CD4-positive, alpha-beta T cell treated with Interferon alpha-2 for 1 hour (primary cell): ENCODE results near the gene METTL26.

Experiments used
- DNase-seq, 2 donors: peaks; one replicate each; pipeline ENCODE4 v3.0.0-alpha.2; 2020 to 2022

The METTL26 gene

DNA sequence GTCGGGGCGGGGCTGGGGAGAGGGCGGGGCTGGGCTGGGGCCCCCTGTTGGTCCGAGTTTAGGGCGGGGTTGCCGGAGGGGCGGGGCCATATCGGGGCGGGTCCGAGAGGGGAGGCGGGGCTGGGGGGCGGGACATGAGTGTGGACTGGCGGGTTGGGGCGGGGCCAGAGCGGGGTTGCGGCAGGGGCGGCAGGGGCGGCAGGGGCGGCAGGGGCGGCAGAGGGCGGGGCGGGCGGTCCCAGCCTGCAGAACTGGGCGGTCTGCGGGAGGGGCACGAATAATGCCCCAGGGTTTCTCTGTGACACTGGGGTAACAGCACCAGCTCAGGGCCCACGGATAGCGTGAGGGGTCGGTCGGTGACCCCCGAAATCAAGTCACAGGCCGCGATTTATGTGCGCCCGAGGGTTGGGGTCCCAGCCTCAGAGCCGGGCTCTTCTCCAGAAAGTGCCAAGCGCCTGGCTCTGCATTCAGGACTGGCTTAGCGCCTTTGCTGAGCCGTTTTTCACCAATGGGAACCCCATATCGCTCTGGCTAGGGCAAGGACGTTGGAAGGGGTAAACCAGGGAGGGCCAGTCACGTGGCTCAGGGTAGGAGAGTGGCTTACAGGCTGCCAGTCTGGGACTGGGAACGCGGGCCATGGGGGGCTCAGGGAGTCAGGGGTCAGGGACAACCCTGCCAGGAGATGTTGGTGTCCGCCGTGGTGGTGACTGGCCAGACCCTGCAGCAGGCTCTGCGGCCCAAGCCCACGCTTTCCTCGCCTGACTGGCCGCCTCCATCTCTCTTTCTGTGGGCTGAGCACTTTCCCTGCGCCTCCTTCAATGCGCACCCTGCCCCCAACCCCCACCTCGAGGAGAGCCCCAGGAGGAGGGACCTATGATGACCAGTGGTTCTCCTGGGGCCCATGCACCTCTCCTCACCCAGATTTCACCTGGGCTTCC, 1.2 kb upstream of the METTL26 start:
- DNase-seq: peak; percentile 86 to 90

DNA sequence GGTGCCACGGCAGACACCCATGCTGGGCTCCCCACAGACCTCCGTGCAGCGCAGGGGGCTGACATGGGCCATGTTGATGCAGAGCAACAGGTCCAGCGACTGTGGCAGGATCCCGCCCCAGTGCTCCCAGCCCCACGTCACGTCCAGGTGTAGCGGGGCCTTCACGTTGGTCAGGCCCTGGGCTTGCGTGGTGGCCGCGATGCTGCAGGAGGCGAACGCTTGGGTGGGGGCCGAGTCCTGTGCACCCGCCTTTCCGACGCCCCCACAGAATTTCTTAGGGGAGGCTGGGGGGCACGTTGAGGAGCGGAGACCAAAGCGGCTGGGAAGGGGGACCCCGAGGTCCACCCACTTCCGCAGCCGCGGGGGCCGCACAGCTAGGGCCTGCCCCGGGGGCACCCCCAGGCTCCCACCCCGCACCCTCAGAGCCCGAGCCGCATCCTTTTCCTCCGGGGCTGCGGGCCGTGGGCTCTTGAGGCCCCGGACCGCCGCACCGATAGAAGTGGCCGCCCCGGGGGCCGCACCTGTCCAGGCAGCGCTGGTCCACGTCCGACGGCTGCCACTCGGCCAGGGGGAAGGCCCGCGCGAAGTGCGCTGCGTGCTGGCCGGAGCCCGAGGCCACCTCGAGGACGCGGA, 416 bp downstream of the METTL26 start:
- DNase-seq: no peak

DNA sequence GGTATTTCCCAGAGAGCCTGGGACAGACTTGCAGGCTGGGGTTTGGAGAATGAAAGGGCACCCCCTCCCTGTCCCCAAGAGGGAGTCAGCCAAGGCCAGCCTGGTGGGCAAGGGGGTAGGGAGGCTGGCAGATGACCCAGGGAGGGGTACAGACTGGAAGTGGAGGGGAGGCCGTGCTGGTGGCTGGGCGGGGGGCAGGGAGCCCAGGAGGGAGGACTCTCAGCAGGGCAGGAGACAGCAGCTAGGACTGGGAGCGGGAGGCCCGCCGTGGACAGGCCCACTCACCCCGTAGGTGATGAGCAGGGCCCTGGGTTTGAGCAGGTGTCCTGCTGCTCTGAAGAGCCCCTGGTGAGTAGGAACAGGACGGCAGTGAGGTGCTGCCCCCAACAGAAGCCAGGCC, 1.1 kb downstream of the METTL26 start:
- no peak for DNase-seq

DNA sequence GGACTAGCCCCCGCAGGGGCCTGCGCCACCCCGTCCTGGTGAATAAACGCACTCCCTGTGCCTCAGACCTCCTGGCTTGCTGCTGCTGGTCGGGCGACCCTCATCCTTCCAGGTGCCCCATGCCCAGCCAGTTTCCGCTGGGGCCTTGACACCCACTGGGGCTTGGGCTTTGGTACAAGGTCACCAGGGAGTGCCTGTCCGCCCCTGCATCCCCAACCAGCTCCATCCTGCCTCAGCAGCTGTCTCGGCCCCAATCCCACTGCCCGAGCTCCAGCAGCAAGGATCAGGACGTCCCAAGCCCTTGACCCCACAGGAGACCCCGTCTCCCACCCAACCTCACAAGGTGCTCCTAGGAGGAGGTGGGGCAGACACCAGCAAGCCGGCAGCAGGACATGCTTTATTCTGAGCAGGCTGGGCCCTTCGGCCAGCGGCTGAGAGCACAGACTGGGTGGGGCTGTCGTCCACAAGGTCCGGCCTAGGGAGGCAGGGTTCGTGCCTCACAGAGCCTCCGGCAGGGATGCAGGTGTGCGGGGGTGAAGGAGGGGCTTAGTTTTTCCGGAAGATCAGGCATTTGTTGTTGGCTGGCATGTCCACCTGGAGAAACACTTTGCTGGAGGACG, 1.9 kb downstream of the METTL26 start:
- DNase-seq: no peak

DNA sequence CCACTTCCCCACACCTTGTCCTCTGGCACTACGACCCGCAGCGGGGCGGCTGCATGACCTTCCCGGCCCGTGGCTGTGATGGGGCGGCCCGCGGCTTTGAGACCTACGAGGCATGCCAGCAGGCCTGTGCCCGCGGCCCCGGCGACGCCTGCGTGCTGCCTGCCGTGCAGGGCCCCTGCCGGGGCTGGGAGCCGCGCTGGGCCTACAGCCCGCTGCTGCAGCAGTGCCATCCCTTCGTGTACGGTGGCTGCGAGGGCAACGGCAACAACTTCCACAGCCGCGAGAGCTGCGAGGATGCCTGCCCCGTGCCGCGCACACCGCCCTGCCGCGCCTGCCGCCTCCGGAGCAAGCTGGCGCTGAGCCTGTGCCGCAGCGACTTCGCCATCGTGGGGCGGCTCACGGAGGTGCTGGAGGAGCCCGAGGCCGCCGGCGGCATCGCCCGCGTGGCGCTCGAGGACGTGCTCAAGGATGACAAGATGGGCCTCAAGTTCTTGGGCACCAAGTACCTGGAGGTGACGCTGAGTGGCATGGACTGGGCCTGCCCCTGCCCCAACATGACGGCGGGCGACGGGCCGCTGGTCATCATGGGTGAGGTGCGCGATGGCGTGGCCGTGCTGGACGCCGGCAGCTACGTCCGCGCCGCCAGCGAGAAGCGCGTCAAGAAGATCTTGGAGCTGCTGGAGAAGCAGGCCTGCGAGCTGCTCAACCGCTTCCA, 2.6 kb downstream of the METTL26 start:
- no peak for DNase-seq

DNA sequence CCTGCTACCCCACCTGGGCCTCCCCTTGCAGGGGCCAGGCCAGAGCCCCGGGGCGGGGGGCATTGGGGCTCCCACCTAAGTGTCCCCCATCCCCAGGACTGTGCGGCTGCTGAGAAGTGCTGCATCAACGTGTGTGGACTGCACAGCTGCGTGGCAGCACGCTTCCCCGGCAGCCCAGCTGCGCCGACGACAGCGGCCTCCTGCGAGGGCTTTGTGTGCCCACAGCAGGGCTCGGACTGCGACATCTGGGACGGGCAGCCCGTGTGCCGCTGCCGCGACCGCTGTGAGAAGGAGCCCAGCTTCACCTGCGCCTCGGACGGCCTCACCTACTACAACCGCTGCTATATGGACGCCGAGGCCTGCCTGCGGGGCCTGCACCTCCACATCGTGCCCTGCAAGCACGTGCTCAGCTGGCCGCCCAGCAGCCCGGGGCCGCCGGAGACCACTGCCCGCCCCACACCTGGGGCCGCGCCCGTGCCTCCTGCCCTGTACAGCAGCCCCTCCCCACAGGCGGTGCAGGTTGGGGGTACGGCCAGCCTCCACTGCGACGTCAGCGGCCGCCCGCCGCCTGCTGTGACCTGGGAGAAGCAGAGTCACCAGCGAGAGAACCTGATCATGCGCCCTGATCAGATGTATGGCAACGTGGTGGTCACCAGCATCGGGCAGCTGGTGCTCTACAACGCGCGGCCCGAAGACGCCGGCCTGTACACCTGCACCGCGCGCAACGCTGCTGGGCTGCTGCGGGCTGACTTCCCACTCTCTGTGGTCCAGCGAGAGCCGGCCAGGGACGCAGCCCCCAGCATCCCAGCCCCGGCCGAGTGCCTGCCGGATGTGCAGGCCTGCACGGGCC, 3.4 kb downstream of the METTL26 start:
- DNase-seq: no peak

DNA sequence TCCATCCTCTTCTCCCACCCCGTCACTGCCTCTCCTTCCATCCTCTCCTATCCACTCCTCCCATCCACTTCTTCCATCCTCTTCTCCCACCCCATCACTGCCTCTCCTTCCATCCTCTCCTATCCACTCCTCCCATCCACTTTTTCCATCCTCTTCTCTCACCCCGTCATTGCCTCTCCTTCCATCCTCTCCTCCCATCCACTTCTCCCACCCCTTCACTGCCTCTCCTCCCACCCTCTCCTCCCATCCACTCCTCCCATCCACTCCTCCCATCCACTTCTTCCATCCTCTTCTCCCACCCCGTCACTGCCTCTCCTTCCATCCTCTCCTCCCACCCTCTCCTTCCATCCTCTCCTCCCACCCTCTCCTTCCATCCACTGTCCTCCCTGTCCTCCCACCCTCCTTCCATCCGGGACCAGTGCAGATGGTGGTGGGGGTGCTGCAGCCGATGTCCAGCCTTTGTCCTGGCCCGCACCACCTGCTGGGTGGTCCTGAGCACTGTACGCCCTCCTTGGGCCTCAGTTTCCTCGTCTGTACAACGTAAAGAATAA, 4.2 kb downstream of the METTL26 start:
- DNase-seq: no peak

DNA sequence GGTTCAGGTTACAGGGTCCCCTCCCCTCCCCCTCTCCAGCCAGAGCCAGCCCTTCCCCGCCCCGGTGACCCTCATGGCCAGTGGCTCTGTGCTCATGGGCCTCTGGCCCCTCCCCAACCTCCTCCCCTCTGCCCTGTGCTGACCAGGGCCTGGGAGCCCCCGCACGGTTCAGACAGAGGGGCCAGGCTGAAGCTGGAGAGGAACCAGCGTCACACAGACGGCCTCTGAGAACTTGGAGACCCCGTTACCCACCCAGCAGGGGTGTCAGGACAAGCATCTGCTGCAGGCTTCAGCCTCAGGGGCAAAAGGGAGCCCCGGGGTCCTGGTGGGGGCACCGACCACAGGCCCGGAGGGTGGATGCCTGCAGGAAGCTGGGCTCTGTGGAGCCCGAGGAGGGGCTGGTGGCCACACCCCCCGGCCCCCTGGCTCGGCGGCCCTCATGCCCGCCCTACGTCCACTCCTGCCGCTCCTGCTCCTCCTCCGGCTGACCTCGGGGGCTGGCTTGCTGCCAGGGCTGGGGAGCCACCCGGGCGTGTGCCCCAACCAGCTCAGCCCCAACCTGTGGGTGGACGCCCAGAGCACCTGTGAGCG, 5.2 kb downstream of the METTL26 start, which contains the start of gene WFIKKN1:
Gene WFIKKN1 (plus strand): TSS at position 171 of the 591 bp plus-strand sequence. CDS start 269 bp downstream, at position 440.
- no peak for DNase-seq

DNA sequence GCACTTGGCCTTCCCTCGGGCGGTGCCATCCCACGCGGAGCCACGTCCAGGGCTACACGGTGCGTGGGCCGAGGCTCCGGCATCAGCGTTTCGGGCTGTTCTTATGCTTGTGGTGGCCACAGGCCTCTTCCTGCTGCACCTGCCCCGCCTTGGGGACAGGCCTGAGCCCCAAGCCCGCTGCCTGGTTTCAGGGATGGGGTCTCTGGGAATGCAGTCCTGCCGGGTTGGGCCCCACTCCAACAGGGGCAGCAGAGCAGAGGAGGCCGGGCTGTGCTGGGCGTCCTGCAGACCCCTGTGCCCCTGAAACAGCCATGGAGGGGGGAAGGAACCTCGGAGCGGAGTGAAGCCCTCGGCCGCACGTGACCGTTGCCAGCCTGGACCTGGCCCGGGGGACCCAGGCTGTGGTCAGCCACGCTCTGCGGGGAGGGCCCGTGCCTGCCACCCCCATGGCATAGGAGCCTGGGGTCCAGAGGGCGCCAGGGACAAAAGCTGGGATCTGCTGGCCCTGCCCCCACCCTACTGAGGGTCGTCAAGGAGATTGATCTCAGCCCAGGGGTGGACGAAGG, 5.8 kb downstream of the METTL26 start:
- DNase-seq: no peak

DNA sequence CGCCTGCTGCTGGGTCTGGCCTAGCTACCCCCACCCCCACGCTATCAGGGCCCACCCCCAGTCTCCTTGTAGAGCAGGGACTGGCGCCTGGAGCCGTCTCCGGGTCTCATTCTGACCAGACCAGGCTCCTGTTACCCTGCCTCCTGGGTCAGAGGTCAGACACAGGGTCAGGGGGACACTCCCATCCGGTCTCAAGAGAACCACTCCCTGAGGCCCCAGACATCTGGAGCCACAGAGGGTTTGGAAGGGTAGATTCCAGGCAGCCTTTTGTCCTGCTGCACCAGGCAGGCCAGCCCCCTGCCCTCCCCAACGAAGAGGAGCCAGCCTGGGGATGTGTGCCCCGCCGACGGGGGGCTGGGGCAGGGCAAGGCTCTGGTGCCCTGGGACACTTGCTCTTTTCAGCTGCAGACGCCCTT, 6.3 kb downstream of the METTL26 start:
- DNase-seq: no peak

DNA sequence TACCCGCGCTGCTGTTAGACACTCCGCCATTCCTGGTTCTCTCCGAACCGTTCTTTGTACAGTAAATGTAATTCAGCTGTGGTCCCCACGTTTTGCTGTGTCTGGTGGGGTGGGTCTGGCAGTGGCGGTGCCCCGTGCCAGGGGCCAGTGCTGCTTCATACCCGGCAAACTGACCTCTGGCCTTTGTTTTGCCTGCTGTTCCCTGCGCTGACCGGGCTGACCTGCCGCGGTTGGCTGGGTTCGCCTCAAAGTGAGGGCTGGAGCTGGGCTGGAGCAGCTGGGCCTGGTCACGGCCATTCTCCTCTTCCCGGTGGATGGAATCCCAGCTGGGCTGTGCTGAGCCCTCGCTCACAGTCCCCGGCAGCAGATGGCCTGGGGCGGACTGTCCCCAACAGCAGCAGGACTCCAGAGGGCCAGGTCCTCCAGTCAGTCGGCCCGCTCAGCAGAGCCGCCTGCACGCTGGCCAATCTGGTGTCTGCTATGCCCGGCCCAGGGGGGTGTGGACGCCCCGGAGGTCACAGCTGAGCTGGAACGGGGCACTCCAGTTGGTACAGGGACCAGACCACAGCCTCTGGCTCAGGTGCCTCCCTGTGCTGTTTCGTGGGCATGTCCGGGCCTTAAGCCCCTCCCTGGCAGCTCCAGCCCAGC, 6.8 kb downstream of the METTL26 start:
- no peak for DNase-seq

DNA sequence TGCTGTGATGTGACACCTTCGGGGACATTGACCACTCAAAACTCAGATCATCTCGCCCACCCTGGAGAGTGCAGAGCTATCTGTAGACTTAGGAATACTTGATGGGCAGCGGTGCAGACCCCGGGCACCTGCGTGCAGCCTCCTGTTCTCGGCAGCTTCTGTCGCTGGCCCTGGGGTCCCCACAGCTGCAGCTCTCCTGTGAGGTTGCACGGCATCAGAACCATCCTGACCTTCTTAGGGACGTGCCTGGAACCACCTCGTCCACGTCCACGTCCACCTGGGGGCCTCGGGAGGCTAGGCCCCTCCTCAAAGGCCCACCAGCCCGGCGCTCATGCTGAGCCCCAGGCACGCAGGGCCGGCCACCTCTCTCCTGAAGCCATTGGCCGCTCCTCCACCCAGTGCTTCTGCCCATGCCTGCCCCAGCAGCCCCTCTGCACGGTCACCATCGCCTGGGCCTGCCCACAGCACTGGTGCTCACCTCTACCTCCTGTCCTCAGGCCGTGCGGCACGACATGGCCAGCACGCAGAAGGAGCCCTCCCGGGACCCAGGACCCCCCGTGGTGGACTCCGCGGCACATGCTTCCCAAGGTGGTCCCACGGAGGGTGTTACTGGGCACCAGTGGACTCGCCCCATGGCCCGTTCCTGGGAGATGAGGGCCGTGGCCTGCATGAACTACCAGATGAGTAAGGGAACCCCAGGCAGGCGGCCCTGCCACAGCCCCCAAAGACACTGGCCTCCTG, 7.6 kb downstream of the METTL26 start:
- DNase-seq: no peak

DNA sequence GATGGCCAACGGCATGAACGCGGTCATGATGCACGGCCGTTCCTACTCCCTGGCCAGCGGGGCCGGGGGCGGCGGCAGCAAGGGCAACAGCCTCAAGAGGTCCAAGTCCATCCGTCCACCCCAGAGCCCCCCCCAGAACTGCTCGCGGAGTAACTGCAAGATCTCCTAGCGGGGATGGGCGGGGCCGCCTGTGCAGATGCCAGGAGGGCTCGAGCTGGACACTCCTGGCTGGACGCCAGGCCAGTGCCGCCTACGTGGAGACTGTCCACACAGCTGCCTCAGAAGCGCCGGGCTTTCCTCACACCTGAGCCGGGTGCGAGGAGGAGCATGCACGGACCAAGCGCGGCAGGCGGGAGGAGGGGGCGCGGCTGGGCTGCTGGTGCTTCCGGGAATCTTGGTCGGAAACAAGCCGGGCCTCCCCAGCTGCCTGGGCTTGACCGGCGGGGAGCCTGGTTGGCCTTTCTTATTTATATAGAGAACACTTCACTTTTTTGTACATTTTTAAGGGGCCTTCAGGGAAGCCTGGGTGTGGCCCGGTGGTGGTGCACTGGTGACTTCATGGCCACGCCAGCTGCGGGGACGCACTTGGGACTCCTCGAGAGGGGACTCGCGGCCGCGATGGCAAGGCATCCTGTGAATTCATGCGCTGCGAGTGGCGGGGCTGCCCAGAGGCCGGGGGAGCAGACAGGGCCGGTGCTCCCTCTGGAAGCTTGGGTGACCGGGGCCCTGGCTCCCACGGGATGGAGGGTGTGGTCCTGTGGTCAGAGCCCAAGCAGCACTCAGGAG, 8.5 kb downstream of the METTL26 start:
- DNase-seq: no peak

DNA sequence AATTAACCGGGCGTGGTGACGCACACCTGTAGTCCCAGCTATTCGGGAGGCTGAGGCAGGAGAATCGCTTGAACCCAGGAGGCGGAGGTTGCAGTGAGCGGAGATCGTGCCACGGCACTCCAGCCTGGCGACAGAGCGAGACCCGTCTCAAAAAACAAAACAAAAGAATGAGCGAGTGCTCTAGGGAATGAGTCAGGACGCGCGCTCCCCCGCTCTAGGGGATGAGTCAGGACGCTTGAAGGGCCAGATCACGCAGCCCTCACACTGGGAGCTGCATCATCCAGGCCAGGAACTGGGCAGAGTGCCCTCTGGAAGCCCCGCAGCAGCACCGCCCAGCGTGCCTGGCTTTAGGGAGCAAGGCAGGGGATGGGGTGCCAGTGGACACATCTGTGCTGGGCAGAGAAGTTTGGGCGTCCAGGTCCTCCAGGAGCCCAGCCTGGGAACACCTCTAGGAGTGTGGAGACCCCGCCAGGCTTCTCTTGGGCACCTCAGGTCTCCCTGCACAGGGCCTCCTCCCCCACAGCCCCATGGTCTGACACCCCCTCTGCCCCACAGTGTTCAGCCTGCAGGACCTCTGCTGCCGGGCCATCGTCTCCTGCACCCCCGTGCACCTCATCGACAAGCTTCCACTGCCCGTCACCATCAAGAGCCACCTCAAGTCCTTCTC, 9.2 kb downstream of the METTL26 start:
- DNase-seq: no peak

DNA sequence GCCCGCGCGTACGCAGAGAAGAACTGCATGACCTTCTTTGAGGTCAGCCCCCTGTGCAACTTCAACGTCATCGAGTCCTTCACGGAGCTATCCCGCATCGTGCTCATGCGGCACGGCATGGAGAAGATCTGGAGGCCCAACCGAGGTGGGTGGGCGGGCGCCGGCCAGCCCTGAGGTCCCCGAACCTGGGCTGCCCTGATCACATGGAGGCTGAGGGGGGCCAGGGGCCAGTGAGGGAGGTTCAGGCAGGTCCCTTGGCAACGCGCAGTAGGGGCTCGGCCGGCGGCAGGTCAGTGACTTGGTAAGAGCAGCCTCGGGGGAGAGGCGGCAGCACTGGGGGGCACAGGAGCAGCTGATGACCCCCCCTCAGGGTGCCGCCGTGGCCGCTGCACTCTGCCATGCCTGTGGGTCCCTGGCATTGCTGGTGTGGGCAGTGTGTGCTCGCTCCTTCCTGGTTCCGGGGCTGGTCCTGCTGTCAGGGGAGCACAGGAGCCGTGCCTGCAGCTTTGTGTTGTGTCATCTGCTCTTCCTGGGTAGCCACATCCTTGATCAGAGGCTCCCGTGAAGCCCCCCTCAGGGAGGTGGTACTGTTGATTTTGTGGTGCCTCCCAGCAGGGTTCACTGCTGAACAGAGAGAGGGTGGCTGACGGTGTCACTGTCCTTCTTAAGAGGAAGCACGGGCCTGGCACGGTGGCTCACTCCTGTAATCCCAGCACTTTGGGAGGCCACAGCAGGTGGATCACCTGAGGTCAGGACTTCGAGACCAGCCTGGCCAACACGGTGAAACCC, 9.9 kb downstream of the METTL26 start:
- DNase-seq: no peak

DNA sequence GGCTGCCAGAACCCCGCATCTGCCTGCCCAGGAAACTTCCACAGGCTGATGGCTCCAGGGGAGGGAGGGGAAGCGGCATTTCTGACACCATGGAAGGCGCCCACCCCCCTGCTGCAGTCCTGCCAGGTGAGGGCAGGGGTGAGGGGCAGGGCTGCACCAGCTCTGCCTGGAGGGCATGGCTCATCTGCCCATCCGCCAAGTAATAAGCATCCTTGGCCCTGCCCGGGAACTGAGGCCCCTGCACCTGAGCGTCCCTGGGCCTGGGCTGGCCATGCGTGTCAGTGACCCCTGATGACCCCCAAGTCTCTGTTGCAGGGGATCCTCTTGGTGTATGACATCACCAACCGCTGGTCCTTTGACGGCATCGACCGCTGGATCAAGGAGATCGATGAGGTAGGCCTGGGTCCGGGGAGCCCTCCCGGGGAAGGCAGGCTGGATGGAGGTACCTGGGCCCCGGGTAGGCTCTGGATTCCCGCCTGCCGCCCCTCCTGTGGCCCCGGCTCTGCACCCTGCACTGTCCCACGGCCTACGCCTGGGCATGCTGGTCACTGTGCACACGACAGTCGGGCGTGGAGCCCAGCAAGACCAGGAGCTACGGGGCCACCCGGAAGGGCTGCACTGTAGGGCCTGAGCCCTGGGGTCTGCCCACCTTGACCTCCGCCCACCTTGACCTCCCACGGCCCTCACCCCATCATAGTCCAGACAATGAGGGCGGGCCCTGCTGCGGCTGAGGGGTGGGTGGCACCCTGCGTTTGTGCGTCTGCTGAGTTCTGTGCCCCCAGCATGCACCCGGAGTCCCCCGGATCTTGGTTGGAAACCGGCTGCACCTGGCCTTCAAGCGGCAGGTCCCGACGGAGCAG, 10.8 kb downstream of the METTL26 start:
- no peak for DNase-seq
